ENCODE results near the gene PTPRN2. TPM values are rescaled to one million over a fixed set of nuclear protein-coding genes. Genes with fewer than 3 reads are reported as not detected.
"Not testable (repeated sequence)": the region's sequence is repeated elsewhere in the genome, so short reads cannot be mapped to it uniquely, and the experiment has no call there.

Gene PTPRN2
- total and polyA plus RNA-seq, 2 of the 13 experiments (the other 11 are each of a cell fraction or from before 2014, with no cell fraction given): 2.5 to 24.2 TPM

DNA sequence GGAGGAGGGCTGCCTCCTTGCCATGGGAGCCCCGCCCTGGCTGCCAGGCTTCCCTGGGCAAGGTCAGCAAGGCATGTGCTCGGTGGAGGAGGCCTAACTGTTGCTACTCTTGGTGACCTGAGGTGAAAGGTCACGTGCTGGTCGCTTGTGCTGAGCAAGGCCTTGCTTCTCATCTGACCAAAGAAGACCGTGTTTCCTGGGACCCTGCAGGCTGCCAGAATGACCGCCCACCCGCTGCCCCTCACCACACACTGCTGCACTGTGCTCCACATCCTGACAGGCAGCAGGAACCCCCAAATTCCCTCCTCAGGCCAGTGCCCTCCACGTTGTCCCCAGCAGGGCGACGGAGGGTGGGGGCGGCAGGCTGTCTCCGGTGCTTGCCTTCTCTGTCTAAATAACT lies 808.4 kb downstream of the PTPRN2 start:
- peaks cover 2 to 3% of the 10 kb centered on the region in 2 experiments; a peak in 2 of 5 replicates for H3K27me3 ChIP-seq (ENCODE audit: control insufficient read depth in 1 of 2, insufficient read depth in 2 of 2, low read length in 2 of 2)
- in situ Hi-C loops (cut with HindIII; ENCODE audit: extremely low pct_ligation_motif_present, low pct_unique_long_range_greater_than_20kb): no loop called here
- H3K4me3 ChIP-seq (replicated peaks in 1 of 3; ENCODE audit: insufficient read depth in 1 of 3, low read depth in 2 of 3, low read length in 3 of 3): no peak overlapping the region
- no peak overlapping the region for H3K4me2 ChIP-seq (ENCODE audit: low read depth, low read length)
- intact Hi-C loops (cut with micrococcal nuclease; ENCODE audit: unreplicated experiment): no loop called here
- ChIA-PET CTCF (ENCODE audit: low intra/inter-chr PET ratio, low total read pairs) (no interaction called here), POLR2A (no interaction called here)
- H3K4me1 ChIP-seq (ENCODE audit: insufficient read depth, low read length): no peaks in the 10 kb centered on the region
- TF ChIP-seq HES4 (CRISPR knock-in tag; IDR thresholded peaks at IDR 0.05; ENCODE audit: borderline replicate concordance) (no peak), RERE (CRISPR knock-in tag; IDR thresholded peaks at IDR 0.05; ENCODE audit: low read depth) (no peak), FOSL1 (CRISPR knock-in tag; IDR thresholded peaks at IDR 0.05; ENCODE audit: borderline replicate concordance) (no peak), ZNF274 (CRISPR knock-in tag; IDR thresholded peaks at IDR 0.05) (no peak), TEF (CRISPR knock-in tag; IDR thresholded peaks at IDR 0.05) (no peak), NR1H2 (CRISPR knock-in tag; IDR thresholded peaks at IDR 0.05; ENCODE audit: borderline replicate concordance, low read depth) (no peak)
- H2AFZ ChIP-seq (ENCODE audit: low read length): no peak overlapping the region
- no peak for ATAC-seq
- no TSS peak for BruUV-seq (replicated peaks)
- no peaks in the 10 kb centered on the region; a peak in 1 of 5 replicates for H3K36me3 ChIP-seq (replicated peaks in 1 of 2; ENCODE audit: control insufficient read depth in 1 of 2, insufficient read depth in 2 of 2, low read length in 2 of 2)
- H3K9me3 ChIP-seq (ENCODE audit: low read length): no peaks in the 10 kb centered on the region
- H3K27ac ChIP-seq (ENCODE audit: extremely low read length, insufficient read depth, low read length): no peak overlapping the region
- 67% methylated on average over 3 of the region's 12 CpGs for WGBS (ENCODE audit: low lambda C conversion rate)
- H4K20me1 ChIP-seq (ENCODE audit: insufficient read depth, low read length): peaks cover 10% of the 10 kb centered on the region
- DNase-seq (ENCODE audit: low spot score): no peak
- H3K9ac ChIP-seq (ENCODE audit: insufficient read depth, low read depth, low read length): no peak overlapping the region
- no peaks in the 10 kb centered on the region for H3K79me2 ChIP-seq (ENCODE audit: insufficient read depth, low read length)
- FAIRE-seq: no peak

DNA sequence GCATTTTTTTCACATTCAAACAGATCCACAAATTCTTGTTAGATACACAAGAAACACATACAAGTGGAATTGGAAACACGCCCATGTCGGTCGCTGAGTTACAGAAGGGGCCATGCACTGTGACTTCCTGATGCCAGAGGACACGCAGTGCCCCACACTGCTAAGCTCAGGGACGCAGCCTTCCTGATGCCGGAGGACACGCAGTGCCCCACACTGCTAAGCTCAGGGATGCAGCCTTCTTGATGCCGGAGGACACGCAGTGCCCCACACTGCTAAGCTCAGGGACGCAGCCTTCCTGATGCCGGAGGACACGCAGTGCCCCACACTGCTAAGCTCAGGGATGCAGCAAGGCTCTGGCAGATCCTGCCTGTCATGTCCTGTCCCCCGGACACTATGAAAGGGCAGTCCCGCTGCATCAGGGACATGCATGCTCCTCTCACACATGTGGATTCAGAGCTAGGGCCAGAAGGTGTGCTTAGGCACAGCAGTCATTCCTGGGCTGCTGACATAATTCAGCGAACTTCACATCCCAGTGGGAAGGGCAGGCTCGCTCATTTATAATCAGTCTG lies 810.3 kb downstream of the PTPRN2 start:
- H3K4me1 ChIP-seq (ENCODE audit: insufficient read depth, low read length); H3K9me3 ChIP-seq (ENCODE audit: low read length); in situ Hi-C loops (cut with HindIII; ENCODE audit: extremely low pct_ligation_motif_present, low pct_unique_long_range_greater_than_20kb); POLR2A ChIA-PET; H3K9ac ChIP-seq (ENCODE audit: insufficient read depth, low read depth, low read length); H2AFZ ChIP-seq (ENCODE audit: low read length); H3K27me3 ChIP-seq (ENCODE audit: control insufficient read depth in 1 of 2, insufficient read depth in 2 of 2, low read length in 2 of 2); CTCF ChIA-PET (ENCODE audit: low intra/inter-chr PET ratio, low total read pairs); intact Hi-C loops (cut with micrococcal nuclease; ENCODE audit: unreplicated experiment); H3K4me3 ChIP-seq (replicated peaks in 1 of 3; ENCODE audit: insufficient read depth in 1 of 3, low read depth in 2 of 3, low read length in 3 of 3); DNase-seq (ENCODE audit: low spot score); H4K20me1 ChIP-seq (ENCODE audit: insufficient read depth, low read length); H3K79me2 ChIP-seq (ENCODE audit: insufficient read depth, low read length); H3K36me3 ChIP-seq (replicated peaks in 1 of 2; ENCODE audit: control insufficient read depth in 1 of 2, insufficient read depth in 2 of 2, low read length in 2 of 2); H3K27ac ChIP-seq (ENCODE audit: extremely low read length, insufficient read depth, low read length); FAIRE-seq; H3K4me2 ChIP-seq (ENCODE audit: low read depth, low read length); ATAC-seq; BruUV-seq (replicated peaks): not testable (repeated sequence)
- WGBS (ENCODE audit: low lambda C conversion rate): 42% methylated on average over 12 of the region's 16 CpGs
